Stomach (tissue), 4 donors: ENCODE data around the gene UBXN7.
A peak's percentile ranks its signal among the peaks of the same experiment; 100 is the strongest.

Experiments used
- CTCF ChIP-seq, 7 experiments: fragments of 450-650 bp in 4 of 7; fragments of 200-600 bp in 3 of 7; sonication (generic) in 3 of 7; IDR thresholded peaks; one replicate each; pipeline ENCODE4 v1.5.1; 2016 to 2019; ENCODE audit warnings: antibody characterized with exemption in 7 of 7, control low read depth in 2 of 7, mild to moderate bottlenecking in 1 of 7
- POLR2A ChIP-seq, 4 donors: fragments of 450-650 bp; IDR thresholded peaks; one replicate each; pipeline ENCODE4 v1.6.1; 2016; ENCODE audit warnings: antibody characterized with exemption in 4 of 4, control low read depth in 2 of 4, mild to moderate bottlenecking in 1 of 4, moderate library complexity in 1 of 4
- POLR2AphosphoS5 ChIP-seq, 3 donors: sonication (generic); formaldehyde crosslinking; IDR thresholded peaks; one replicate each; pipeline ENCODE4 v1.6.1; 2016; ENCODE audit warnings: antibody characterized with exemption in 3 of 3

GRCh38 chr3:196317687-196318467 is 114.3 kb downstream of the UBXN7 start, which contains the start of gene DYNLT2B:
- TF ChIP-seq CTCF (IDR thresholded peaks at IDR 0.05) (no peak), POLR2AphosphoS5 (IDR thresholded peaks at IDR 0.05) (peak; percentile 71 to 88 (median 87)), POLR2A (IDR thresholded peaks at IDR 0.05) (peak in 1 of 4 donors; percentile 66)
